Loucy (cell line): ENCODE measurements around the gene GOT1.

ENCODE experiments used
- H2AFZ ChIP-seq: fragments of 200-600 bp; sonication (generic); 2 replicates; pipeline ENCODE4 v1.6.0; 2016; ENCODE audit warnings: antibody characterized with exemption, mild to moderate bottlenecking, low read length, moderate library complexity
- H3F3A ChIP-seq: fragments of 200-600 bp; 2 replicates; pipeline ENCODE4 v1.6.0; 2016; ENCODE audit warnings: antibody characterized with exemption, low read depth, mild to moderate bottlenecking
- H3K27me3 ChIP-seq: fragments of 200-600 bp; sonication (generic); 2 replicates; pipeline ENCODE4 v1.6.1; 2014; ENCODE audit warnings: low read length, mild to moderate bottlenecking; ENCODE audit not compliant: insufficient read depth, poor library complexity, severe bottlenecking
- H3K36me3 ChIP-seq: fragments of 200-600 bp; sonication (generic); 2 replicates; pipeline ENCODE4 v1.6.1; 2016; ENCODE audit warnings: low read length; ENCODE audit not compliant: insufficient read depth
- H3K4me1 ChIP-seq: fragments of 200-600 bp; sonication (generic); 2 replicates; pipeline ENCODE4 v1.5.1; 2014; ENCODE audit warnings: low read length, mild to moderate bottlenecking; ENCODE audit not compliant: insufficient read depth, poor library complexity, severe bottlenecking
- H3K4me2 ChIP-seq: fragments of 200-600 bp; sonication (generic); 2 replicates; pipeline ENCODE4 v1.6.0; 2014; ENCODE audit warnings: antibody characterized with exemption, low read length, low read depth, mild to moderate bottlenecking; ENCODE audit not compliant: poor library complexity, severe bottlenecking
- H3K4me3 ChIP-seq: fragments of 200-600 bp; sonication (generic); 2 replicates; pipeline ENCODE4 v1.5.1; 2014; ENCODE audit warnings: low read length, mild to moderate bottlenecking, mixed read lengths; ENCODE audit not compliant: poor library complexity, severe bottlenecking
- H3K79me2 ChIP-seq: fragments of 200-600 bp; sonication (generic); 2 replicates; pipeline ENCODE4 v1.6.1; 2014; ENCODE audit warnings: low read length; ENCODE audit not compliant: insufficient read depth
- H3K9ac ChIP-seq: fragments of 200-600 bp; sonication (generic); 2 replicates; pipeline ENCODE4 v1.6.0; 2014; ENCODE audit warnings: mild to moderate bottlenecking, low read depth, low read length, moderate library complexity; ENCODE audit not compliant: poor library complexity, severe bottlenecking
- H3K9me2 ChIP-seq: fragments of 200-600 bp; sonication (generic); replicated peaks from 2 replicates; pipeline ENCODE4 v1.6.1; 2016; ENCODE audit warnings: low read depth, low read length, mixed read lengths
- H3K9me3 ChIP-seq: fragments of 200-600 bp; sonication (generic); 2 replicates; pipeline ENCODE4 v1.6.1; 2014; ENCODE audit warnings: mild to moderate bottlenecking, antibody characterized with exemption, low read length, low read depth; ENCODE audit not compliant: insufficient read depth
- H4K20me1 ChIP-seq: fragments of 200-600 bp; sonication (generic); 2 replicates; pipeline ENCODE4 v1.6.0; 2014; ENCODE audit warnings: antibody characterized with exemption, low read length, mild to moderate bottlenecking; ENCODE audit not compliant: insufficient read depth, poor library complexity, severe bottlenecking
- CTCF ChIP-seq: fragments of 200-600 bp; sonication (generic); conservative IDR thresholded peaks from 2 replicates; pipeline ENCODE4 v1.5.1; 2014; ENCODE audit warnings: mild to moderate bottlenecking, antibody characterized with exemption, low read length
- EZH2phosphoT487 ChIP-seq: fragments of 200-600 bp; IDR thresholded peaks from 2 replicates; pipeline ENCODE4 v1.6.1; 2018; ENCODE audit warnings: antibody characterized with exemption, mild to moderate bottlenecking, moderate library complexity, borderline replicate concordance

The GOT1 gene

GRCh38 chr10:99403674-99404073 lies 26.8 kb downstream of the GOT1 start:
- H3K4me2 ChIP-seq: no peak overlapping the region
- H3K79me2 ChIP-seq: no peaks in the 10 kb centered on the region
- H3K9me2 ChIP-seq: no peaks in the 10 kb centered on the region
- no peaks in the 10 kb centered on the region for H3F3A ChIP-seq
- H3K27me3 ChIP-seq: no peaks in the 10 kb centered on the region
- peaks cover 73% of the 10 kb centered on the region; the same call in 1 of the 2 replicates for H3K36me3 ChIP-seq
- H3K9ac ChIP-seq: no peak overlapping the region
- H3K9me3 ChIP-seq: no peaks in the 10 kb centered on the region
- H3K4me3 ChIP-seq: no peak overlapping the region
- TF ChIP-seq CTCF (no peak), EZH2phosphoT487 (no peak)
- no peaks in the 10 kb centered on the region for H3K4me1 ChIP-seq
- no peak overlapping the region for H2AFZ ChIP-seq
- no peaks in the 10 kb centered on the region for H4K20me1 ChIP-seq

- Histone ChIP-seq H3K4me2 (no peak overlapping the region), H3K79me2 (no peaks in the 10 kb centered on the region), H3K9ac (no peak overlapping the region), H2AFZ (no peak overlapping the region), H4K20me1 (no peaks in the 10 kb centered on the region), H3K4me3 (no peak overlapping the region), H3K27me3 (no peaks in the 10 kb centered on the region), H3K4me1 (peaks cover 3% of the 10 kb centered on the region), H3K9me3 (no peaks in the 10 kb centered on the region), H3F3A (no peaks in the 10 kb centered on the region), H3K36me3 (peaks cover 83% of the 10 kb centered on the region; the same call in 1 of the 2 replicates), H3K9me2 (no peaks in the 10 kb centered on the region)
- TF ChIP-seq CTCF: no peak
- no peak for TF ChIP-seq EZH2phosphoT487
Measured at GRCh38 chr10:99399664-99400063, 30.8 kb downstream of the GOT1 start.

- H3K4me2 ChIP-seq: no peak overlapping the region
Measured at GRCh38 chr10:99396471-99396870, 34.0 kb downstream of the GOT1 start.

More at GRCh38 chr10:99396471-99396870, 34.0 kb downstream of the GOT1 start:
- H4K20me1 ChIP-seq: no peaks in the 10 kb centered on the region
- peaks cover 3% of the 10 kb centered on the region for H3K4me1 ChIP-seq
- TF ChIP-seq CTCF (no peak), EZH2phosphoT487 (no peak)
- H3K9me3 ChIP-seq: no peaks in the 10 kb centered on the region
- no peaks in the 10 kb centered on the region for H3F3A ChIP-seq
- H3K27me3 ChIP-seq: no peaks in the 10 kb centered on the region
- no peaks in the 10 kb centered on the region for H3K79me2 ChIP-seq
- H2AFZ ChIP-seq: no peak overlapping the region
- no peaks in the 10 kb centered on the region for H3K9me2 ChIP-seq
- H3K9ac ChIP-seq: no peak overlapping the region
- peaks cover 55% of the 10 kb centered on the region; the same call in 1 of the 2 replicates for H3K36me3 ChIP-seq
- no peak overlapping the region for H3K4me3 ChIP-seq
